Muscle layer of duodenum (tissue), 2 donors: ENCODE results near the gene HMX2.
"Not testable (repeated sequence)": the region's sequence is repeated elsewhere in the genome, so short reads cannot be mapped to it uniquely, and the experiment has no call there.

Experiments used
- H3K27ac ChIP-seq: one replicate; pipeline ENCODE4 v1.7.0; 2013; ENCODE audit warnings: mild to moderate bottlenecking, low read length
- H3K27me3 ChIP-seq: one replicate; pipeline ENCODE4 v1.7.0; 2013; ENCODE audit warnings: low read depth, mild to moderate bottlenecking, control low read depth, low read length
- H3K36me3 ChIP-seq, 2 donors: one replicate each; pipeline ENCODE4 v1.7.0; 2013; ENCODE audit warnings: low read length in 2 of 2, control low read depth in 1 of 2, mild to moderate bottlenecking in 1 of 2; ENCODE audit not compliant: insufficient read depth in 2 of 2, control insufficient read depth in 1 of 2
- H3K4me1 ChIP-seq, 2 donors: one replicate each; pipeline ENCODE4 v1.7.0; 2013; ENCODE audit warnings: low read length in 2 of 2, mild to moderate bottlenecking in 2 of 2, control low read depth in 1 of 2, moderate library complexity in 1 of 2; ENCODE audit not compliant: insufficient read depth in 2 of 2, control insufficient read depth in 1 of 2
- H3K4me3 ChIP-seq, 2 donors: one replicate each; pipeline ENCODE4 v1.7.0; 2013; ENCODE audit warnings: low read length in 2 of 2, low read depth in 1 of 2, mild to moderate bottlenecking in 1 of 2
- H3K9me3 ChIP-seq, 2 donors: one replicate each; pipeline ENCODE4 v1.7.0; 2013; ENCODE audit warnings: low read length in 2 of 2, control low read depth in 1 of 2, mild to moderate bottlenecking in 1 of 2; ENCODE audit not compliant: control insufficient read depth in 1 of 2
- donor health status: healthy.

The HMX2 gene

DNA sequence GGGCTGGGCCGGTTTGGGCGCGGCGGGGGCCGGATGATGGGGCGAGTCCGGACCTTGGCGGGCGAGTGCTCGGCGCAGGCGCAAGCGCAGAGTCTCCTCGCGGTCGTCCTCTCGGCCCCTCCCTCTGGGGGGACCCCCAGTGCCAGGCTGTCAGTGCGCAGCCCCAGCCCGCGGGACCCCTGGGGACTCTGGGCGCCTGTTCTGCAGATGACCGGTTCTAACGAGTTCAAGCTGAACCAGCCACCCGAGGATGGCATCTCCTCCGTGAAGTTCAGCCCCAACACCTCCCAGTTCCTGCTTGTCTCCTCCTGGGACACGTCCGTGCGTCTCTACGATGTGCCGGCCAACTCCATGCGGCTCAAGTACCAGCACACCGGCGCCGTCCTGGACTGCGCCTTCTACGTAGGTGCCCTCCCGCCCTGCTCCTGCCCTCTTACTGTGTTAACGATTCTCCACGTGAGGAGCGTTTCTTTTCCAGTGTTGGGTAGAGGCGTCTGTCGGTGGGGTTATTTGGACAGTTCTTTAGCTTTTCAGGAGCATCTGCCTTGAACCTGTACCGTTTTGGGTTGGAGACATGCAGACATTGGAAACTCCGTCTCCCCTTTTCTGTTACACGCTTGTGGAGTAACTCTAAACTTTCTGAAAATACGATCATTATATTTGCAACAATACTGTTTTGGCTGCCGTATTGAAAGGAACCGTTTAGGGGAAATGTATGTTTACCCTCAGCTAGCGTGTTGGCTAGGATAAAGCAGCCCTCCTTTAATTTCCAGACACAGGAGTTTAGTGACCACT, 7.0 kb downstream of the HMX2 start:
- peaks cover 17 to 35% of the 10 kb centered on the region in 2 donors for H3K4me1 ChIP-seq
- peak overlapping the region; percentile 85 for H3K27ac ChIP-seq
- H3K9me3 ChIP-seq: no peaks in the 10 kb centered on the region
- peak overlapping the region; percentile 83 to 88 for H3K4me3 ChIP-seq
- peaks cover 10 to 25% of the 10 kb centered on the region in 2 donors for H3K36me3 ChIP-seq
- peaks cover 20% of the 10 kb centered on the region for H3K27me3 ChIP-seq

DNA sequence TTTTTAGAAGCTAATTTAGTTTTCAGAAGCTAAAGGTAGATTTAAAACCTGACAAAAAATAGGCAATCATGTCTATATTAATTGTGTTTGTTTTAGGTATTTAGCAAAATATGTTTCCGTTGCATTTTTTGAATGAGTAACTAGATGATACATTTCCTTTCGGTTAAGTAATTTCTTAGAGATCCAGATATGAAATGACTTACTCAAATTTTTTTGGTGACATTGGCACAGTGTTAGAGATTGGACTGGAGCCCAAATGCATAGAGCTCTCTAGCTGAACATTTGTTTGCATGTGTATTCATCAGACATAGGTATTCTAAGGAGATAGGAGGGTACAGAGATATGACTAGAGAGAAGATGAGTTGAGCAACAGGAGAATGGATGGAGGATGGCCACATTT, 8.1 kb downstream of the HMX2 start:
- Histone ChIP-seq H3K27me3 (peaks cover 10% of the 10 kb centered on the region), H3K36me3 (peaks cover 21 to 33% of the 10 kb centered on the region in 2 donors), H3K9me3 (no peaks in the 10 kb centered on the region), H3K4me1 (peaks cover 15 to 23% of the 10 kb centered on the region in 2 donors), H3K27ac (no peak overlapping the region), H3K4me3 (peak overlapping the region in 1 of 2 donors; percentile 88)

DNA sequence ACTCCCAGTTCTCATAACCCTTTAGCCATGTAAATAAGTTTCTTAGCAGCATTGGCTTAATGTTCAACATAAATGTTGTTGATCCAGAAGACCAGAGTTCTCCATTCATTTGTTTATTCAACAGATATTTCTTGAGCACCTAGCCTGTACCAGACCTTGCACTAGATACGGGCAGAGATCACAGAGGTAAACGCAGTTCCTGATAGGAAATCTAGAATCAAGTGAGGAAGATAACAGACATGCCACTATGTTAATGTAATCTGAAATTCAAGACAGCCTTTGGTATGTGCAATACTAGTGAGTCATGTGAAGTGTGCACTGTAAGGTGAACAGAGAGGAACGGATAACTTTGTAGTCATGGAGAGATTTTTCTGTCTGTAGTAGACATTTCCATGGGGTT, 9.3 kb downstream of the HMX2 start:
- no peak overlapping the region for H3K4me3 ChIP-seq
- H3K27ac ChIP-seq: no peak overlapping the region
- peaks cover 30 to 40% of the 10 kb centered on the region in 2 donors for H3K36me3 ChIP-seq
- no peaks in the 10 kb centered on the region for H3K27me3 ChIP-seq
- H3K4me1 ChIP-seq: peaks cover 14 to 17% of the 10 kb centered on the region in 2 donors
- no peaks in the 10 kb centered on the region for H3K9me3 ChIP-seq

DNA sequence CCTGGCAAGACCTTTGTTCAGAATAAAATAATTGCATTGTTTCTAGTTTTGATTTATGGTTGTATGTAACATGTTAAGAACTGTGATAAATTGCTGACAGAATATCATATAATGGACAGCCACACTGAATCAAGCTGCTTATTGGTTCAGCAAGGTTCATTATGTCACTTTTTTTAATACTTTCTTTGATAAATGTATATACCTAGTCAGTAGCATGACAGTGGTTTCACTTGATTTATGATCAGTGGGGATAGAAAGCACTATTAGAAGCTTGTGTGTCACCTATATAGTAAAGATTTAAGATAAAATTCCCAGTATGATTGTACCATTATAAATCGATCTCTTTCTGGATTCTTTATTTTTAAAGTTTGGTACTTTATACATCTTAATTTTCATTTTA, 10.7 kb downstream of the HMX2 start:
- H3K27me3 ChIP-seq: no peaks in the 10 kb centered on the region
- peaks cover 44 to 54% of the 10 kb centered on the region in 2 donors for H3K36me3 ChIP-seq
- H3K27ac ChIP-seq: no peak overlapping the region
- H3K4me1 ChIP-seq: peaks cover 14 to 17% of the 10 kb centered on the region in 2 donors
- no peak overlapping the region for H3K4me3 ChIP-seq
- H3K9me3 ChIP-seq: no peaks in the 10 kb centered on the region

DNA sequence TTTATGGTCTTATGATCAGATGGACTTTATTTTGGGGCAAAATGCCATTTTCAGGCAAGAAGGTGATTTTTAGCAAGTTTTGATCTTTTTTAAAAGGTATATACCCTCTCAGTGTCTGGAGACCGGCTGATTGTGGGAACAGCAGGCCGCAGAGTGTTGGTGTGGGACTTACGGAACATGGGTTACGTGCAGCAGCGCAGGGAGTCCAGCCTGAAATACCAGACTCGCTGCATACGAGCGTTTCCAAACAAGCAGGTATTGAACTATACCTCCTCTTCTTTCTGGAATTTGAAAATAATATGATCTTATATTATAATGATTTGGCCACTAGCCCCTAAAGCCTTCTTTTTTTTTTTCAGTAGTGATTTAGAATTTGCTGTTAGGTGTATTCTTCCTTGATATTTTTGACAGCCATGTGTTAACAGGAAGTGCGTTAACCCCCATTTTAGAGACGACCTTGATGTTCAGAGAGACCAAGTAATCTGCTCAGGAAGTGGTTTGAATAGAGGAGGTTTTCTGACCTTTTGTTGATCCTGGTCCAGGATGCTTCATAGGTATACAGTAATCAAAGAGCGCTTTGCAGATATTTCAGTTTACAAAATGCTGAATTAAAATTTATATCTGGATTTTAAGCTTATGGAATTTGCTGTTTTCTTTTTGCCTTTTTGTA, 12.5 kb downstream of the HMX2 start:
- H3K36me3 ChIP-seq: peaks cover 61 to 64% of the 10 kb centered on the region in 2 donors
- peaks cover 10% of the 10 kb centered on the region in 2 donors for H3K4me1 ChIP-seq
- no peaks in the 10 kb centered on the region for H3K9me3 ChIP-seq
- H3K4me3 ChIP-seq: no peak overlapping the region
- H3K27ac ChIP-seq: no peak overlapping the region
- no peaks in the 10 kb centered on the region for H3K27me3 ChIP-seq

DNA sequence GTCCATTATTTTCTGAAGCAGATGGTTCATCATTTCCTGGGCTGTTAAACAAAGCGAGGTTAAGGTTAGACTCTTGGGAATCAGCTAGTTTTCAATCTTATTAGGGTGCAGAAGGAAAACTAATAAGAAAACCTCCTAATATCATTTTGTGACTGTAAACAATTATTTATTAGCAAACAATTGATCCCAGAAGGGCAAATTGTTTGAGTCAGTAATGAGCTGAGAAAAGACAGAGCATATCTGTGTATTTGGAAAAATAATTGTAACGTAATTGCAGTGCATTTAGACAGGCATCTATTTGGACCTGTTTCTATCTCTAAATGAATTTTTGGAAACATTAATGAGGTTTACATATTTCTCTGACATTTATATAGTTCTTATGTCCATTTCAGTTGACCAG, 16.4 kb downstream of the HMX2 start:
- Histone ChIP-seq H3K27me3 (no peaks in the 10 kb centered on the region), H3K9me3 (no peaks in the 10 kb centered on the region), H3K4me3 (no peak overlapping the region), H3K36me3 (peaks cover 45 to 69% of the 10 kb centered on the region in 2 donors), H3K27ac (no peak overlapping the region), H3K4me1 (no peaks in the 10 kb centered on the region)

DNA sequence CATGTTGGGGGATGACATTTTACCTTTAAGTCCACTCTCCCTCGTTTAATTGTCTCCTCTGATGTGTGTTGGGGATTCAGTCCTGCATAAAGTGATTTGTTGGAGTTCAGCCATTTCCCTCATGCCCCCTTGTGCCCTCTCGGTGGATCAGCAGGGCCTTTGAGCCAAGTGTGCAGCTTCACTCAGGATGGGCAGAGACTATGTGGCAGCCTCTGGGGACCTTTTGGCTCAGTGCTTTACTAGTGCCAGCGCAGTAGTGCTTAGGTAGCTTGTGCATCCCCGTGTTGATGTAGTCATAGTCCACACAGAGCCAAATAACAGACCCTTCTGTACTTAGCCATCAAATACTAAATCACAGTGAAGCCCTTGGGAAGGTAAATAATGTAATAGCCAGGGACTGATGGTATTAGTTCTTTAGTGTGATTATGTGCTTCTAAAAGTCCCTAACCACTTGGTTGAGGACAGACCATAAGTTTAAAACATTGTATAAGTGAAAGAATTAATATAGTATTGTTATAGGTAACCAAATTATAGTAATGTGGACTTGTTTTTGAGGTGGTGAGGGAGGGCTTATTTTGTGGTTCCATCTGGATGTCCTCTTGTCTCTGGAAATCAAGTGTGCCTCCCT, 17.6 kb downstream of the HMX2 start:
- Histone ChIP-seq H3K36me3 (peaks cover 45 to 63% of the 10 kb centered on the region in 2 donors), H3K9me3 (no peaks in the 10 kb centered on the region), H3K27me3 (no peaks in the 10 kb centered on the region), H3K27ac (no peak overlapping the region), H3K4me1 (no peaks in the 10 kb centered on the region), H3K4me3 (no peak overlapping the region)

DNA sequence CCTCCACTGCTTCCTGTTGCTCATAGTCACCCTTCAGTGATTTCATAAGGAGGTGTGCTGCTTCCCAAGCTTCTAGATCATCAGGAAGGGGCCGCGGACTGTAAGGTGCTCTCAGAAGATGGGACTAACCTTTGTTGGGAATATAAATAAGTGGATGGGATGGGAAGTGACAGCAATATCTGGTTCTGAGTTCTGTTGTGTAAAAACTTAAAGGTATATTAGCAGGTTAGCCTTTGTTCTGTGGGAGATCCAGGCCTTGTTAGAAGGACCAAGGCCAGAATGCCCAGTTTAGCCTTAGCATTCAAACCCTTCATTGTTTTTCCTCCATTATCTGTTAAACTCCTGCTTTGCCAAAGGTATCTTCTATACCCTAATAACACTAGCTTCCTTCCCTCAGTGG, 18.7 kb downstream of the HMX2 start:
- Histone ChIP-seq H3K9me3 (no peaks in the 10 kb centered on the region), H3K4me1 (no peaks in the 10 kb centered on the region), H3K27ac (no peak overlapping the region), H3K4me3 (no peak overlapping the region), H3K36me3 (peaks cover 38 to 56% of the 10 kb centered on the region in 2 donors), H3K27me3 (no peaks in the 10 kb centered on the region)

DNA sequence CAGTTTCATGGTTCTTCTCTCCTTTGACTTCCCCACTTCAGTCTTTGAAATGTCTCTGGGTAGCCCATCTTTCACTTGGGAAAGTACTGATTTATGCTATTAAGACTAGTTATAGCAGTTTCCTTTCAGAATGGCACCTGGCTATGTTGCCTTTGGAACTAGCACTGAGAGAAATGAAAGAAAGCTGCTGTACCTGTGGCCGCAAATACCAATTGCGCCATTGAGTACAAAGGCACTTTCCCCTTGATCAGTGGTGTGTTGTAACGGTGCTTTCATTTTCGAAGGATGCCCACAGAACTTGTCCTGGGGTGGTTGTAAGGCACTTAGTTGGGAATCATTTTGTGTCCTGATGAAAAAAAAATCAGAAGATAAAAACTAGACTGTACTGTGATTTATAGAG, 23.0 kb downstream of the HMX2 start:
- peaks cover 9 to 21% of the 10 kb centered on the region in 2 donors for H3K36me3 ChIP-seq
- no peaks in the 10 kb centered on the region for H3K4me1 ChIP-seq
- H3K4me3 ChIP-seq: no peak overlapping the region
- H3K9me3 ChIP-seq: no peaks in the 10 kb centered on the region
- no peaks in the 10 kb centered on the region for H3K27me3 ChIP-seq
- H3K27ac ChIP-seq: no peak overlapping the region

DNA sequence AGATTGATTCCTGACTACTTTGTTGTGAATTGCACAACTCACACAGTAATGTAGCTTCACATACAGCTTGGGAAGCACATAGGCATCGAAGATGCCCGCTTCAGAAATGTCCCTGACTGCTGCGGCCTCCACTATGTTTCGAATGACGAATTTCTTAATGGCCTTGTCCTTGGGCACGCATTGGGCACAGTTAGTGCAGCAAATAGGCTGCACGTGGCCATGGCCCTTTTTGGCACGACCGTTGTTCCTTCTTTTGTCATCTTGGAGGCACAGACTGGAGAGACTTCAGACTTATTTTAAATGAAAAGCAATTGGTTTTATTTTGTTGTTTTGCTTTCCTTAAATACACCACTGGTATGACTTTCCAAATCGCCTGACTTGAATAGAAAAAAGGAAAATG, 23.7 kb downstream of the HMX2 start:
- not testable (repeated sequence) for H3K9me3 ChIP-seq, H3K4me3 ChIP-seq, H3K4me1 ChIP-seq, H3K27ac ChIP-seq, H3K27me3 ChIP-seq
- H3K36me3 ChIP-seq: peaks cover 9 to 21% of the 10 kb centered on the region in 2 donors
